ENCODE results near the gene EHBP1L1. TPM values are rescaled to one million over a fixed set of nuclear protein-coding genes. Genes with fewer than 3 reads are reported as not detected.
A peak's percentile ranks its signal among the peaks of the same experiment; 100 is the strongest.

EHBP1L1 gene
- total RNA-seq, 1 donor, result 58.6 TPM

- H3K4me3 ChIP-seq (ENCODE audit: insufficient read depth, low read length), result no peak overlapping the region
- no peaks in the 10 kb centered on the region for H3K27me3 ChIP-seq (ENCODE audit: insufficient read depth, low read length)
- peaks cover 49% of the 10 kb centered on the region for H3K36me3 ChIP-seq (ENCODE audit: insufficient read depth, low read length)
- peaks cover 39% of the 10 kb centered on the region for H3K79me2 ChIP-seq (ENCODE audit: insufficient read depth, low read length)
- peaks cover 18% of the 10 kb centered on the region for H3K4me1 ChIP-seq (ENCODE audit: insufficient read depth, low read length)
- DNase-seq (ENCODE audit: insufficient read length, low spot score, missing footprints), result no peak
- no peak for TF ChIP-seq CTCF (IDR thresholded peaks at IDR 0.05; ENCODE audit: extremely low read depth, low read depth, low read length)
- H3K9me3 ChIP-seq (ENCODE audit: low read depth, low read length), result no peaks in the 10 kb centered on the region
- peaks cover 41% of the 10 kb centered on the region for H4K20me1 ChIP-seq (ENCODE audit: insufficient read depth, low read length)
- H3K27ac ChIP-seq (ENCODE audit: low read depth, low read length), result no peak overlapping the region
- no peak overlapping the region for H2AFZ ChIP-seq (ENCODE audit: low read length)
- no peak overlapping the region for H3K4me2 ChIP-seq (ENCODE audit: insufficient read depth, low read length)
Measured at GRCh38 chr11:65552388-65552951, 23.4 kb upstream of the EHBP1L1 start.

- Histone ChIP-seq H3K27me3 (ENCODE audit: insufficient read depth, low read length) (no peaks in the 10 kb centered on the region), H3K36me3 (ENCODE audit: insufficient read depth, low read length) (peaks cover 40% of the 10 kb centered on the region), H3K4me2 (ENCODE audit: insufficient read depth, low read length) (no peak overlapping the region), H3K27ac (ENCODE audit: low read depth, low read length) (no peak overlapping the region), H3K9me3 (ENCODE audit: low read depth, low read length) (no peaks in the 10 kb centered on the region), H2AFZ (ENCODE audit: low read length) (no peak overlapping the region), H3K79me2 (ENCODE audit: insufficient read depth, low read length) (peaks cover 41% of the 10 kb centered on the region), H3K4me1 (ENCODE audit: insufficient read depth, low read length) (peaks cover 18% of the 10 kb centered on the region), H3K4me3 (ENCODE audit: insufficient read depth, low read length) (no peak overlapping the region), H4K20me1 (ENCODE audit: insufficient read depth, low read length) (peaks cover 38% of the 10 kb centered on the region)
- no peak for TF ChIP-seq CTCF (IDR thresholded peaks at IDR 0.05; ENCODE audit: extremely low read depth, low read depth, low read length)
- no peak for DNase-seq (ENCODE audit: insufficient read length, low spot score, missing footprints)
Measured at GRCh38 chr11:65553301-65554001, 22.4 kb upstream of the EHBP1L1 start.

GRCh38 chr11:65554057-65554818, 21.6 kb upstream of the EHBP1L1 start:
- Histone ChIP-seq H3K27ac (ENCODE audit: low read depth, low read length) (peak overlapping the region; percentile 73), H2AFZ (ENCODE audit: low read length) (no peak overlapping the region), H3K9me3 (ENCODE audit: low read depth, low read length) (no peaks in the 10 kb centered on the region), H3K79me2 (ENCODE audit: insufficient read depth, low read length) (peaks cover 41% of the 10 kb centered on the region), H3K27me3 (ENCODE audit: insufficient read depth, low read length) (no peaks in the 10 kb centered on the region), H3K4me3 (ENCODE audit: insufficient read depth, low read length) (no peak overlapping the region), H3K4me2 (ENCODE audit: insufficient read depth, low read length) (no peak overlapping the region), H3K36me3 (ENCODE audit: insufficient read depth, low read length) (peaks cover 32% of the 10 kb centered on the region), H3K4me1 (ENCODE audit: insufficient read depth, low read length) (peaks cover 26% of the 10 kb centered on the region), H4K20me1 (ENCODE audit: insufficient read depth, low read length) (peaks cover 36% of the 10 kb centered on the region)
- TF ChIP-seq CTCF (IDR thresholded peaks at IDR 0.05; ENCODE audit: extremely low read depth, low read depth, low read length), result no peak
- DNase-seq (ENCODE audit: insufficient read length, low spot score, missing footprints), result no peak

Data from osteoblast (primary cell).